OCI-LY7 (cell line): ENCODE data around the gene POLRMT. TPM values are rescaled to one million over a fixed set of nuclear protein-coding genes. Genes with fewer than 3 reads are reported as not detected.

Experiments
- BruUV-seq: library from RNA; stranded (reverse); fragments of 400-500 nt; replicated peaks from 2 replicates; lab custom pipeline; 2021; lab: Mats Ljungman, UMichigan
- CTCF ChIA-PET: fragments of 300-600 bp; sonication (Branson Sonifier 250); formaldehyde crosslinking; loops from one replicate; lab custom pipeline; 2022; ENCODE audit warnings: antibody characterized with exemption; ENCODE audit not compliant: unreplicated experiment; lab: Charles Lee
- POLR2A ChIA-PET: fragments of 300-600 bp; sonication (Branson Sonifier 250); formaldehyde crosslinking; loops from one replicate; lab custom pipeline; 2022; ENCODE audit warnings: antibody characterized with exemption; lab: Charles Lee
- DNase-seq: peaks from one replicate; pipeline ENCODE4 v3.0.0-alpha.2; 2015; ENCODE audit warnings: low spot score
- H2AFZ ChIP-seq: fragments of 200-600 bp; sonication (generic), shearing (Covaris generic); 2 replicates; pipeline ENCODE4 v1.6.1; 2014; ENCODE audit warnings: mild to moderate bottlenecking, antibody characterized with exemption, low read length, moderate library complexity
- H3K27ac ChIP-seq: fragments of 200-600 bp; sonication (generic); 2 replicates; pipeline ENCODE4 v1.5.1; 2014; ENCODE audit warnings: mixed run types, low read depth, mild to moderate bottlenecking, moderate library complexity, low read length, inconsistent platforms; ENCODE audit not compliant: poor library complexity, severe bottlenecking
- H3K36me3 ChIP-seq: fragments of 200-600 bp; sonication (generic); 2 replicates; pipeline ENCODE4 v1.6.1; 2014; ENCODE audit warnings: mild to moderate bottlenecking, antibody characterized with exemption, low read length, moderate library complexity, mixed read lengths; ENCODE audit not compliant: insufficient read depth
- H3K4me1 ChIP-seq: fragments of 200-600 bp; sonication (generic); 2 replicates; pipeline ENCODE4 v1.5.1; 2014; ENCODE audit warnings: mild to moderate bottlenecking, low read length; ENCODE audit not compliant: insufficient read depth, poor library complexity, severe bottlenecking
- H3K4me2 ChIP-seq: fragments of 200-600 bp; sonication (generic); 2 replicates; pipeline ENCODE4 v1.6.1; 2014; ENCODE audit warnings: mild to moderate bottlenecking, low read length
- H3K4me3 ChIP-seq: fragments of 200-600 bp; sonication (generic); 2 replicates; pipeline ENCODE4 v1.5.1; 2014; ENCODE audit warnings: mild to moderate bottlenecking, low read depth, low read length; ENCODE audit not compliant: poor library complexity, severe bottlenecking
- H3K79me2 ChIP-seq: fragments of 200-600 bp; sonication (generic); 2 replicates; pipeline ENCODE4 v1.6.1; 2016; ENCODE audit warnings: low read depth, mild to moderate bottlenecking, low read length, moderate library complexity, mixed read lengths; ENCODE audit not compliant: insufficient read depth
- H3K9me2 ChIP-seq: fragments of 200-600 bp; sonication (generic); 2 replicates; pipeline ENCODE4 v1.6.1; 2016; ENCODE audit warnings: mild to moderate bottlenecking, low read length, mixed read lengths; ENCODE audit not compliant: insufficient read depth
- H3K9me3 ChIP-seq: fragments of 200-600 bp; sonication (generic); 2 replicates; pipeline ENCODE4 v1.6.1; 2014; ENCODE audit warnings: mild to moderate bottlenecking, mixed run types, low read length, mixed read lengths
- H4K20me1 ChIP-seq: fragments of 200-600 bp; sonication (generic); 2 replicates; pipeline ENCODE4 v1.6.1; 2014; ENCODE audit warnings: mild to moderate bottlenecking, antibody characterized with exemption, low read length, moderate library complexity, mixed read lengths; ENCODE audit not compliant: insufficient read depth
- CTCF ChIP-seq: fragments of 200-600 bp; sonication (generic); conservative IDR thresholded peaks from 2 replicates; pipeline ENCODE4 v1.5.1; 2014; ENCODE audit warnings: mild to moderate bottlenecking, antibody characterized with exemption, low read length, moderate library complexity, mixed read lengths
- EZH2phosphoT487 ChIP-seq: fragments of 200-600 bp; sonication (generic); IDR thresholded peaks from 2 replicates; pipeline ENCODE4 v1.6.1; 2018; ENCODE audit warnings: low read depth, borderline replicate concordance, mild to moderate bottlenecking, mixed run types, antibody characterized with exemption, low read length, moderate library complexity, mixed read lengths
- intact Hi-C: fragments of 100-400 bp; cut with micrococcal nuclease; formaldehyde crosslinking; loops from one replicate; pipeline ENCODE4 v1.10.0; 2022; ENCODE audit not compliant: unreplicated experiment
- total RNA-seq, 2 experiments: library from RNA; depleted of rRNA in 1 of 2; stranded (reverse); fragments of >200 nt in 1 of 2; shearing (Covaris generic) in 1 of 2; gene quantifications; 2 replicates each; pipeline ENCODE4 v1.2.3, GENCODE V29; 2014 to 2022

Gene POLRMT
- total RNA-seq, 2 experiments from 2014 or later: 65.5 to 74.6 TPM

GRCh38 chr19:573519-573825, 59.9 kb downstream of the POLRMT start:
- Histone ChIP-seq H3K36me3 (peaks cover 33% of the 10 kb centered on the region), H3K9me2 (no peaks in the 10 kb centered on the region), H3K79me2 (peaks cover 53% of the 10 kb centered on the region), H3K4me2 (peak overlapping the region; percentile 78), H3K4me1 (peaks cover 32% of the 10 kb centered on the region), H3K4me3 (peak overlapping the region; percentile 95), H2AFZ (no peak overlapping the region), H3K27ac (peak overlapping the region; percentile 88), H3K9me3 (no peaks in the 10 kb centered on the region), H4K20me1 (peaks cover 6% of the 10 kb centered on the region; the same call in 1 of the 2 replicates)
- TF ChIP-seq EZH2phosphoT487 (no peak), CTCF (no peak)
- ChIA-PET CTCF (no interaction called here), POLR2A (no interaction called here)
- BruUV-seq: no TSS peak
- DNase-seq: no peak
- intact Hi-C loops: loop anchor here (2.0 to 5.0 kb wide), 4 partner anchors 41 to 224 kb away; partner anchors contain the start of genes CDC34, POLRMT, PTBP1 and RNF126

GRCh38 chr19:572743-573518, 60.4 kb downstream of the POLRMT start:
- peak; percentile 49 for DNase-seq
- BruUV-seq: no TSS peak
- no peak for TF ChIP-seq CTCF
- TF ChIP-seq EZH2phosphoT487: no peak

More at GRCh38 chr19:572743-573518, 60.4 kb downstream of the POLRMT start:
- H3K79me2 ChIP-seq: peaks cover 53% of the 10 kb centered on the region
- peaks cover 6% of the 10 kb centered on the region; the same call in 1 of the 2 replicates for H4K20me1 ChIP-seq
- H3K4me3 ChIP-seq: peak overlapping the region; percentile 95
- H3K9me3 ChIP-seq: no peaks in the 10 kb centered on the region
- H3K9me2 ChIP-seq: no peaks in the 10 kb centered on the region
- peaks cover 27% of the 10 kb centered on the region for H3K36me3 ChIP-seq
- CTCF ChIA-PET: interaction anchor here (0.6 kb wide), 1 partner anchor 70 kb away, joined by 6 read pairs; no protein-coding TSS in a partner anchor
- no peak overlapping the region for H2AFZ ChIP-seq
- H3K4me1 ChIP-seq: peaks cover 32% of the 10 kb centered on the region
- intact Hi-C loops: loop anchor here (2.0 to 5.0 kb wide), 4 partner anchors 41 to 224 kb away; partner anchors contain the start of genes CDC34, POLRMT, PTBP1 and RNF126
- H3K4me2 ChIP-seq: peak overlapping the region; percentile 78
- H3K27ac ChIP-seq: peak overlapping the region; percentile 88
- POLR2A ChIA-PET: no interaction called here
